HepG2 (cell line): ENCODE results near the gene ZFHX3. TPM values are rescaled to one million over a fixed set of nuclear protein-coding genes. Genes with fewer than 3 reads are reported as not detected.

Experiments
- DBP ChIP-seq: sonication (generic); formaldehyde crosslinking; IDR thresholded peaks from 2 replicates; pipeline ENCODE4 v1.4.0; 2020; ENCODE audit warnings: missing genetic modification reagents; ENCODE audit errors: not compliant biosample characterization
- E2F5 ChIP-seq: sonication (generic); formaldehyde crosslinking; conservative IDR thresholded peaks from 2 replicates; pipeline ENCODE4 v1.4.0; 2020; ENCODE audit warnings: missing genetic modification reagents
- GLMP ChIP-seq: sonication (generic); formaldehyde crosslinking; IDR thresholded peaks from 2 replicates; pipeline ENCODE4 v1.9.0; 2021; ENCODE audit warnings: missing genetic modification reagents, mild to moderate bottlenecking, borderline replicate concordance
- MTA1 ChIP-seq: sonication (generic); formaldehyde crosslinking; IDR thresholded peaks from 2 replicates; pipeline ENCODE4 v1.4.0; 2020; ENCODE audit warnings: missing genetic modification reagents, mild to moderate bottlenecking, borderline replicate concordance
- TAF15 ChIP-seq: fragments of 200-400 bp; formaldehyde crosslinking; IDR thresholded peaks from one replicate; pipeline ENCODE4 v1.6.1; 2018; ENCODE audit warnings: mild to moderate bottlenecking, low read depth, low read length; ENCODE audit not compliant: poor library complexity, severe bottlenecking
- TFDP1 ChIP-seq: IDR thresholded peaks from 2 replicates; pipeline ENCODE4 v1.6.1; 2016; ENCODE audit warnings: missing compliant biosample characterization, missing genetic modification reagents, borderline replicate concordance
- ZNF234 ChIP-seq: sonication (generic); formaldehyde crosslinking; conservative IDR thresholded peaks from 2 replicates; pipeline ENCODE4 v1.5.1; 2020; ENCODE audit warnings: mild to moderate bottlenecking, missing genetic modification reagents
- ZNF546 ChIP-seq: sonication (generic); formaldehyde crosslinking; conservative IDR thresholded peaks from 2 replicates; pipeline ENCODE4 v1.8.1; 2023; ENCODE audit warnings: mild to moderate bottlenecking, missing genetic modification reagents
- ZZZ3 ChIP-seq: sonication (generic); formaldehyde crosslinking; IDR thresholded peaks from 2 replicates; pipeline ENCODE4 v1.4.0; 2020; ENCODE audit warnings: missing genetic modification reagents, mild to moderate bottlenecking, borderline replicate concordance
- polyA plus RNA-seq, 8 experiments: library from polyadenylated mRNA; depleted of rRNA in 3 of 8; stranded (reverse) in 7 of 8; unstranded in 1 of 8; fragments of >200 nt; fragmentation: Illumina TruSeq in 4 of 8; extraction: Trizol in 4 of 8; gene quantifications; 2 replicates each; pipeline versions ENCODE4 v1.2.1 to v1.2.3, GENCODE V29; 2011 to 2016; ENCODE audit warnings: low read depth in 4 of 8, missing spikeins in 1 of 8, mixed read lengths in 1 of 8; ENCODE audit not compliant: insufficient read depth in 1 of 8
- total RNA-seq, 5 experiments: library from RNA; depleted of rRNA; stranded (reverse); fragments of >200 nt; fragmentation: Illumina TruSeq; extraction: Trizol; gene quantifications; 2 replicates each; pipeline ENCODE4 v1.2.3, GENCODE V29; 2016; ENCODE audit warnings: low read depth in 1 of 5
- TF ChIP-seq, protein P1 (sequence below): sonication (generic); formaldehyde crosslinking; IDR thresholded peaks from 2 replicates; pipeline ENCODE4 v1.4.0; 2020; ENCODE audit warnings: missing genetic modification reagents

ZFHX3 gene
- total and polyA plus RNA-seq, 2 of the 13 experiments (the other 11 are each of a cell fraction or from before 2014, with no cell fraction given) = 5.0 to 6.0 TPM

DNA sequence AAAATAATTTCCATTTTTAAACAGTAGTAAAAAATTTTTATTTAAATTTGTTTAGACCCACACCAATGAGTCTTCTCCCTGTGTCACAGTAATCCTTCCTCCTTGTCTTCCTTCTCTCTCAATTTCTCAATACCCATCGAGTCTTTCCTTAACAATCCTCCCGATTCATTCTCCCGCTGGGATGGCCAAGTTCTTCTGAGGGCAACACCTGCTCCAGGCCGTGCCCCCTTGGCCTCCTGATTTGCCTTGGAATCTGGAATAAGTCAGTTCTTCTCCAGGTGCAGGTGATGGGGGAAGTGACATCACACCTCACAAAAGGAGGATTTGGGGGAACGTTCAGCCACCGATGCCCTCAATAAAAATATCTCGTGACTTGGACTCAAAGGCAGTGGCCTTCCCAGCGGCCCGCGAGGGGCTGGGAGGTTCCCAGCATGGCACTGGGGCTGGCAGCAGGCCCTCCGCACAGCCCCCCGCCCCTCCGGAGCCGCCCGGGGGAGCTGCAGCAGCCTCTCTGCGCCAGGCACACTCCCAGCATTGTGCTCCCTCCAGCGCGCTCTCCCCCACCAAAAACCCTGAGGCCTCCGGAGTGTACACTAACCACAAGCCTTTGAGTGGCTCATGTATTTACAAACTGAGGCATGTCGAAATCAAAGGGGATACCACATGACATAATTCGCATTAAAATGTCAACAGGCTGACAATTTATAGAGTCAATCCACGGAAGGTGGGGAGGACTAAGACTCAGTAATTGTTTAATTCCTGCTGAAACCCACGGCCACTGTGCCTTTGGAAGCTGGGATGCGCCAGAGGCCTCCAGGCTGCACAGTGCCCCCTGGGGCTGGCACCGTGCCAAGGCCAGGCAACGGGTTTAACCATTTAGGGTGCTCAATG lies 120.5 kb downstream of the ZFHX3 start (continued):
- TF ChIP-seq, protein P1, sequence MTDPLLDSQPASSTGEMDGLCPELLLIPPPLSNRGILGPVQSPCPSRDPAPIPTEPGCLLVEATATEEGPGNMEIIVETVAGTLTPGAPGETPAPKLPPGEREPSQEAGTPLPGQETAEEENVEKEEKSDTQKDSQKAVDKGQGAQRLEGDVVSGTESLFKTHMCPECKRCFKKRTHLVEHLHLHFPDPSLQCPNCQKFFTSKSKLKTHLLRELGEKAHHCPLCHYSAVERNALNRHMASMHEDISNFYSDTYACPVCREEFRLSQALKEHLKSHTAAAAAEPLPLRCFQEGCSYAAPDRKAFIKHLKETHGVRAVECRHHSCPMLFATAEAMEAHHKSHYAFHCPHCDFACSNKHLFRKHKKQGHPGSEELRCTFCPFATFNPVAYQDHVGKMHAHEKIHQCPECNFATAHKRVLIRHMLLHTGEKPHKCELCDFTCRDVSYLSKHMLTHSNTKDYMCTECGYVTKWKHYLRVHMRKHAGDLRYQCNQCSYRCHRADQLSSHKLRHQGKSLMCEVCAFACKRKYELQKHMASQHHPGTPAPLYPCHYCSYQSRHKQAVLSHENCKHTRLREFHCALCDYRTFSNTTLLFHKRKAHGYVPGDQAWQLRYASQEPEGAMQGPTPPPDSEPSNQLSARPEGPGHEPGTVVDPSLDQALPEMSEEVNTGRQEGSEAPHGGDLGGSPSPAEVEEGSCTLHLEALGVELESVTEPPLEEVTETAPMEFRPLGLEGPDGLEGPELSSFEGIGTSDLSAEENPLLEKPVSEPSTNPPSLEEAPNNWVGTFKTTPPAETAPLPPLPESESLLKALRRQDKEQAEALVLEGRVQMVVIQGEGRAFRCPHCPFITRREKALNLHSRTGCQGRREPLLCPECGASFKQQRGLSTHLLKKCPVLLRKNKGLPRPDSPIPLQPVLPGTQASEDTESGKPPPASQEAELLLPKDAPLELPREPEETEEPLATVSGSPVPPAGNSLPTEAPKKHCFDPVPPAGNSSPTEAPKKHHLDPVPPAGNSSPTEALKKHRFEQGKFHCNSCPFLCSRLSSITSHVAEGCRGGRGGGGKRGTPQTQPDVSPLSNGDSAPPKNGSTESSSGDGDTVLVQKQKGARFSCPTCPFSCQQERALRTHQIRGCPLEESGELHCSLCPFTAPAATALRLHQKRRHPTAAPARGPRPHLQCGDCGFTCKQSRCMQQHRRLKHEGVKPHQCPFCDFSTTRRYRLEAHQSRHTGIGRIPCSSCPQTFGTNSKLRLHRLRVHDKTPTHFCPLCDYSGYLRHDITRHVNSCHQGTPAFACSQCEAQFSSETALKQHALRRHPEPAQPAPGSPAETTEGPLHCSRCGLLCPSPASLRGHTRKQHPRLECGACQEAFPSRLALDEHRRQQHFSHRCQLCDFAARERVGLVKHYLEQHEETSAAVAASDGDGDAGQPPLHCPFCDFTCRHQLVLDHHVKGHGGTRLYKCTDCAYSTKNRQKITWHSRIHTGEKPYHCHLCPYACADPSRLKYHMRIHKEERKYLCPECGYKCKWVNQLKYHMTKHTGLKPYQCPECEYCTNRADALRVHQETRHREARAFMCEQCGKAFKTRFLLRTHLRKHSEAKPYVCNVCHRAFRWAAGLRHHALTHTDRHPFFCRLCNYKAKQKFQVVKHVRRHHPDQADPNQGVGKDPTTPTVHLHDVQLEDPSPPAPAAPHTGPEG (CRISPR knock-in tag) = no peak; the same call in 1 of the 2 replicates
- no peak for TF ChIP-seq ZZZ3 (CRISPR knock-in tag)
- no peak for TF ChIP-seq GLMP
- 0 out of 2 replicates have a peak, but pooled peaks have one; percentile 33 for TF ChIP-seq MTA1 (CRISPR knock-in tag)
- no peak for TF ChIP-seq DBP (CRISPR knock-in tag)
- no peak for TF ChIP-seq ZNF546 (CRISPR knock-in tag)
- TF ChIP-seq ZNF234 (CRISPR knock-in tag) = no peak
- no peak for TF ChIP-seq TFDP1 (CRISPR knock-in tag)
- no peak for TF ChIP-seq TAF15
- TF ChIP-seq E2F5 (CRISPR knock-in tag) = no peak
- TF ChIP-seq, all 625 proteins: peak for 253
